Fibroblast of the conjunctiva (primary cell): ENCODE measurements around the gene PDE10A.

Source experiments
- DNase-seq: peaks from one replicate; pipeline ENCODE4 v3.0.0-alpha.2; 2010; ENCODE audit warnings: low read depth

Gene PDE10A

DNA sequence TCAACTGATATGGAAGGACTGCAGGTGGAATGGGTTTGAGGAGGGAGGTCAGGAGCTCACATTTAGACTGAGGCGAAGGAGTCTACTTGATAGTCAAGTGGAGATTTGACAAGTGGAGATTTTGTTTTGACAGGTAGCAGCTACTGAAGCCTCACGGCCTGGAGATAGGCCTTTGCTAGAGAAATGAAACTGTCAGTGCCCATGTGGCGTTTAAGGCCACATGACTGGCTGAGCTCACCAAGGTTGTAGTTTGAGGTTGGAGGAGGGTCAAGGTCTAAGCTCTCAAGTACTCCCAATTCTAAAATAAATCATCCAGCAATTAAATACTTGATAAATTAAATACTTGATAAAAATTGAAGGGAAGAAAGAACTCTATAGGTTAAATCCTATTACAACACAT is 273.5 kb downstream of the PDE10A start:
- no peak for DNase-seq

DNA sequence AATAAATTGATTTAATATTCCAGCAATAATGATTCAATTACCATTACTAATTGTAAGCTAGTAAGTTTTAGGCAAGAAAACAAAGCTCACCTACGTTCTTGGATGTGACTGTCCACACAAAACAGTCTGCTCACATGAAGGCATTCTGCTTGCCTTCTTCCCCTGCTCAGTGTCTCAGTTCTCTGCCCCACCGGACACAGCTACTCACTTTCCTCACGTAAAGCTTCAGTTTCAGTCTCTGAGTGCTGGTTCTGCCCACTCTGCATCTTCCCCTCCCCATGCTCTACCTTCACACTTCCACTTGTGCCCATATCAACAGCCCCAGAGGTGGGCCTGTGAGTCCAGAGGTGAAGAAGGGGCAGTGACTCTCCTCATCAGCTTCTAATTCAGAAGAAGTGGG is 279.7 kb downstream of the PDE10A start:
- no peak for DNase-seq

DNA sequence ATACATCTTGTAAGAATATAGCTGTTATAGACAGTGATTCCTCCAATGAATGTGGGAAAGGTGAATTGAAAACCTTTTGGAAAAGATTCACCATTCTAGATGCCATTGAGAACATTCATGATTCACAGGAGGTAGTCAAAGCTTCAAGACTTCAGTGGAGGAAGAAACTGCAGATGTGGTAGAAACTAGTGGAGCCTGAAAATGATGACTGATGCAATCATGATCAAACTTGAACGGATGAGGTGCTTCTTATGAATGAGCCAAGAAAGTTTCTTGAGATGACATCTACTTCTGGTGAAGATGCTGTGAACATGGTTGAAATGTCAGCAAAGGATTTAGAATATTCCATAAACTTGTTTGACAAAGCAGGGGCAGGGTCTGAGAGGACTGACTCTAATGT is 286.9 kb downstream of the PDE10A start:
- no peak for DNase-seq

DNA sequence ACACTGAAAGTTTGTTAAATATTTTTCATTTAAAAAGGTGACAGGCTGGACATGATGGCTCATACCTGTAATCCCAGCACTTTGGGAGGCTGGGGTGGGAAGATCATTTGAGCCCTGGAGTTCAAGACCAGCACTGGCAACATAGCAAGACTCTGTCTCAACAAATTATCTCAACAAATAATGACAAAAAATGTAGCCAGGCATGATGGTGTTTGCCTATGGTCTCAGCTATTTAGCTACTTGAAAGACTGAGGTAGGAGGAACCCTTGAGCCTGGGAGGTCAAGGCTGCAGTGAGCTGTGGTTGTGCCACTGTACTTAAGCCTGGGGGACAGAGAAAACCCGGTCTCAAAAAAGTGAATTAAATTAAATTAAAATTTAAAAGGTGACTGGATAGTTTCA is 297.7 kb downstream of the PDE10A start:
- no peak for DNase-seq

DNA sequence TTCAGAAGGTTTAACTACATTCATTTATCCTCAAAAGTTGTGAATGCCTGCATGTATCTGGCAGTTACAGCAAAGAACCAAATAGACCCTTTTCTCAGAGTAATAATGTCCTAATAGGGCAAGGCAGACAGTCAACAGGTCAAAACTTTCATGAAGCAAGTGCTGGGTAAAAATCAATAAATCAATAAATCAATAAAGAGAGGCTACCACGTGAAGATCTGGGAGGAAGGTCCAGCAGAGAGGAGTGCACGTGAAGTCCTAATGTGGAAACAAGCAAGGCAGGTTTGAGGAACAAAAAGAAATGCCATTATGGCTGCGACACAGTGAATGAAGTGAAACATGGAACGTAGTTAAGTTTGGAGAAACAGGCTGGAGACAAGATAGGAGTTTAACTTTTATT is 317.3 kb downstream of the PDE10A start:
- DNase-seq, result no peak

DNA sequence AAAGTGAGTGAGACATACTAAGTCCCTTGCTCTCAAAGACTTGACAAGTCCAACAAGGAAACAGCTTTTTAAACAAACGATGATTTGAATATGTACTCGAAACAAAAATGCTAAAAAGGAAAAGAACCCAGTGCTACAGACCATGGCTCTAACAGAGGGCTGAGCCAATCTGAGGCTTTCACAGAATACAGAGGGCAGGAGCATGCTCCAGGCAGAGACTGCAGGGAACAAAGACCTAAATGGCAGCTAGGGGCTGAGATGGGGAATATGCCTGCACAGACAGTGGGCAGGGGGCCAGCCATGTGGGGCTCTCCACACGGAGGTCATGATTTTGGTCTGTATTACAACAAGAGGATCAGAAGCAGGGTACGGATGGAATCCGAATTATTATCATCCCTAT is 322.5 kb downstream of the PDE10A start:
- DNase-seq, result no peak

DNA sequence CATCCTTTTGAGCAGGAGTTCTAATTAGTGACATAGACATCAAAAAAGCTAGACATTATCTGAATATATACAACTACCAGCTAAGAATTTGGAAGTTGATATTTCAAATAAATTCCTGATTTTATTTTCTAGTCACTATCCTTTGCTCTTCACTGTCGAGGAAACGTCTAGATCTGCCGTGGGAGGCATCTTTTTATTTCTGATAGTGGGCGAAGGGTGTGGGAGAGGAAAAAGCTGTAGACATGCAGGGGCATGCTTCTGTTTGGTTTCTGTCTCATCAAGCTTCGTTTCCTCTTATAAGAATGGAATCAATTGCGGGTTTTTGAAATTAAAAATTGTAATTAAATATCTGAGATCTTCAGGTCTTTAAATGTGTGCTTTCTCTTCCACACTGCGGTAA is 337.4 kb downstream of the PDE10A start:
- DNase-seq, result no peak

DNA sequence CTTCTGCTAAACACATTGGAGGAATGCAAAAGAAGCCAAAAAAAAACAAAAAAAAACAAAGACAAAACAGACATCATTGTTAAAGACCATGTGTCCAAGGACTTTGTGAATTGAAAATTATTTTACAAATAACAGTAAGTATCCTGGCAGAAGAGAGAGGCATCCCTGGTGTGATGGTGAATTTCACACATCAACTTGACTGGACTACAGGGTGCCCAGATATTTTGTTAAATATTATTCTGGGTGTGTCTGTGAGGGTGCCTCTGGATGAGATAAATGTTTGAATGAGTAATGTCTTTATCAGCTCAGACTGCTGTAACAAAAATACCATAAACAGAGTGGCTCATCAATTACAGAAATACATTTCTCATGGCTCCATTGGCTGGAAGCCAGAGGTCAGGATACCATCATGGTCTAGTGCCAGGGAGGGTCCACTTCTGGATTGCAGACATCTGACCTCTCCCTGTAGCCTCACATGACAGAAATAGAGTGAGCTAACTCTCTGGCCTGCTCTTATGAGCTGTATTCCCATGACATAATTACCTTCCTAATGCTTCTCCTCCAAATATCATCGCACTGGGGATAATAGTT is 341.4 kb downstream of the PDE10A start:
- no peak for DNase-seq

DNA sequence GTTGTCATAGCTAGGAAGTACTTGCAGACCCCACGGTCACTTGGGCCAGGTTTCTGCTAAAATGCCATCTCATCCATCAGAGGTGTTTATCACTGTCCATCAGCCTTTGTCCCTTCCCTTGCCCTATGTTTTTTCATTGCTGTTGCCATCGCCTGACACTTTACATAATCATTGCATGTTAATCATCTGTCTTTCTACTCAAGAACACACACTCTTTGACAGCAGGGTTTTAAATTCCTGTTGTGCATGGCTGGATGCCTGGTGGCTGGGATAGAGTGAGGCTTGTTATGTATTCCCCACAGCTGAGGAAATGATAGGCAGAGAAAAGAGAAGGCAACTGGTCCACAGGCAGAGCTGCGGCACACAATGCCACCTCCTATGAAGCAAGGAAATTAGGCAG is 341.9 kb downstream of the PDE10A start:
- no peak for DNase-seq

DNA sequence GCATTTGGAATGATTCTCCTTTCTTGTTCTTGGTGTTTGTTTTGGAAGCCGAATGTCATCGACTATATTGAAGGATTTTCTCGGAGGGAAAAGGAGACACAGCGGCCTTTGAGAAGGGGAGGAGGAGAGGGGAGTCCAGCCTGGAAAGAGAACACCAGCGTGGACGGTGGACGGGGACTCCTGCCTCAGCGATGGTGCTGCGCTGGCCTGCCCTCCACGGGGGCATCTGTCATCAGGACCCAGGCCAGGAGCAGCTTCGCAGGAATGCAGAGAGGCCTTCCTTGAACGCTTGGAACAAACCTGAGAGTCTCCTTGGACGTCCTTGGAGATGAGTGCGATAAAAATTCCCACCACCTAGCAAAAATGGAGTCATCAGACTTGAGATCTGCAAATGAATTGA is 345.3 kb downstream of the PDE10A start:
- no peak for DNase-seq

DNA sequence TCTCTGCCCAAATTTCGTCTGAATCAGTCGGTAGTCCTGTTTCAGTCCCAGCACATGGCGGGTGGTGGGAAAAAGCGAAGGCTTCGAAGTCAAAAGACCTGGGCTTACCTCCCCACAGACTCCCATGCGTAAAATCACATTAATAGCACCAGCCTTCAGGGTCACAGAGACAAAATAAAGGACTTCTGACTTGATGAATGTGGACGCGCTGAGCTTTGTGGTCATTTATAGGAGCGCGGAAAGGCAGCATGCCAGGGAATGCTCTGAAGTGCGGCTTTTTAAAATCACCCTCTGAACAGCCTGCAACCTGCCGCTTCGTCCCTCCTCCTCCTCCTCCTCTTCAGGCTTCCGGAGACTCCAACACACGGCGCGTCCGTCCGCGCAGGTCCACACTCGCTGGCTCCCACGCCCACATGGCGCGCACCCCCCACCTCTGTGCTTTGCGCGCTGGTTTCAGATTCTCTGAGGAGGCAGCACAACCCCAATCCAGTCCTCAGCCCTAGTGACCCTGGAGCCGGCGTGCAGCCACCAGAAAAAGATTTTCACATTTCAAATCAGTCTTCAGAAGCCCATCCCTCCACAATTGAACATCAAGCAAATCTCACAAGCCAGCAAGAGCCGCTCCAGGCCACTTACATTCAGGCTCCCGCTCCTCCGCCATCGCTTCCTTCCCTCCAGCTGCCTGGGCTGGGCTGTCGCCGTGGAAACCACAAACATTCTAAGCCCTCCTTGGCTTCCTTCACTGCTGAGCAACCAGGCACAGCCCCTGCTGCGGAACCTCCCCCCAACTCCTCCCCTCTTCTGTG is 353.9 kb downstream of the PDE10A start, which contains the start of gene C6orf118:
TSS of gene C6orf118 (minus strand) at position 680 of the 806 bp plus-strand sequence. CDS start at position 661, 19 bp downstream.
- DNase-seq, result no peak

DNA sequence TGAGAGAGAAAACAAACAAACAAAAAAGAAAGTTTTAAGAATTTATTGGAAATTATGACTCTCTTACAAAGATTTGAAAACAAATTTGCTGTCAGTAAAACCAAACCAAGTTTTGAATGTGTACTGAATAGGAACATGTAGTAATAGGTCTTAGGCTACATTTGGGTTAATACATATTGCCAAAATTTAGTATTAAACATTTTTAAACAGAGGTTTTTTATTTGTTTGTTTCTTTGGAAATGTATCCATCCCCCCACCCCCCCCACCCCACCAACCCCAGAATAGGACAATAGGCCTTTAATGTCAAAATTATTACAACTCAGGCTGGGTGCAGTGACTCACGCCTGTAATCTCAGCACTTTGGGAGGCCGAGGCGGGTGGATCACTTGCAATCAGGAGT is 356.1 kb downstream of the PDE10A start:
- no peak for DNase-seq

DNA sequence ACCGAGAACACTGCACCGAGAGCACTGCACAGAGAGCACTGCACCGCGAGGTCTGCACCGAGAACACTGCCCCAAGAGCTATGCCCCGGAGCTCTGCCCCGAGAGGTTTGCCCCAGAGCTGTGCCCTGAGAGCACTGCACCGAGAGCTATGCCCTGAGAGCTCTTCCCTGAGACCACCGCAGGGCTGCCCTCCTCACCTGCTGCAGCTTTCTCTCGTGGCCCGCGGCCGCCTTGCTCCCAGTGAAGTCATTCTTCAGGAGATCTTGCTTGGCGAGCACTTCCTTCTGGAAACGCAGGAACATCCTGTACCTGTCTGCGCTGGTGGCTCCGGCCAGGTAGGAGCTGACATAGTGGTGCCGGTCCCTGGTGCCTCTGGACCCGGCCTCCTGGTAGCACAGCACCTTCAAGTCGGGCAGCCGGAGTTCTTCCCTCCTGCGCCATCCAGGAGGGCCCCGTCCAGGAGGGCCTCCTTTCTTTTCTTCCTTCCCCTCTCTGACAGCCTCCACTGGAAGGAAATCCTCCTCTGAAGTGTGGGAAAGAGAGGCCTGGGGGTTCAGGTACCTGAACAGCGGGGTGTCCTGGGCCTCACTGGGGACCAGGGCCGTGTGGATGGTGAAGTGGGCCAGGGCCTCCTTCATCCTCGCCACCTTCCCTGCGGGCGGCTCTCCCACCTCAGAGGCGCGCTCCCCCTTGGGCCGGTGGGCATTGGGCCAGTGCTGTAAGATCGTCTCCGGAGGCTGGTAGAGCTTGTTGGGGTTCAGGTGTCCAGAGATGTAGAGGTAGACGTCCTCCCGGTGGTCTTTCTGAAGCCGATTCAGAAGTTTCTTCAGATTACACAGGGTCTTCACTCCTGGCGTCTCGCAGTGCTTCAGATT is 361.4 kb downstream of the PDE10A start:
- no peak for DNase-seq

DNA sequence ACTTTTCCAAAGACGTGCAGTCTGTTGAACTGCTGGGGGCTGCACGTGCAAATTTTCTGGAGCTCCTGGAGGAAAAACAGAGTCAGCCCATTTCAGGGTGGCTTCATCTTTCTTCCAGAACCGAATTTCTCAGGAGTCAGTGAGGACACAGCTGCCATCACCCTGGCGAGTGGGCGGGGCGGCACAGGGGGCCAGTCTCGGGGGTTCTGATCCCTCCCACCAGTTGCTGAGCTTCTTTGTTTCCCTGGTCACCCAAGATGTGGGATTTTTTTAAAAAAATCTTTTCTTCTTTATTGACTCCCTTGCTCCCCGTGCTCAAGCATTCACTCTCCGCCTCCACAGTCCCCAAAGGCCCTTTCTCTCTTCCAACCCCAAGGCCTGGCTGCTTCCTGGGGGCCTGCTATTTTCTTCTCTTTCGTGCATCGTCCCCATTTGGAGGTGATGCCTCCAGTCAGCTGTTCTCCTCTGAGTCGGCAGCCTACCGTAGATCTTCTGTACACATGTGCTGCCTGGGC is 362.6 kb downstream of the PDE10A start:
- DNase-seq, result no peak

DNA sequence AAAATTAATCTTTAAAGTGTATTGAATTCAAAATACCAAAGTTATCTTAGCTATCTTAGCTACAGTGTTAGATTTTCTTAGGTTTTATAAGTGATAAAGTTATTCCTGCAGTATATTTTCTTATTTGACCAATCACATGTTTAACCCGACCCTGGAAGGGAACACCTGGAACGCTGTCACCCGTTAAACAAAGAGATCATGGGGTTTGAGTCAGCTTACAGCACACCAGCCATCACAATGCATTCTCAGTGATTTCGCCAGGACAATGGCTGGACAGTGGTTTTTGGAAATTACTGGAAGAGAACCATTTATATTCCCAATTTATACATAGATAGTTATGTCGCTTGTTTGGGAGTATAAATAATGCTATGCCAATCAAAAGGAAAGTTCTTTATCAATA is 364.2 kb downstream of the PDE10A start:
- DNase-seq, result no peak

DNA sequence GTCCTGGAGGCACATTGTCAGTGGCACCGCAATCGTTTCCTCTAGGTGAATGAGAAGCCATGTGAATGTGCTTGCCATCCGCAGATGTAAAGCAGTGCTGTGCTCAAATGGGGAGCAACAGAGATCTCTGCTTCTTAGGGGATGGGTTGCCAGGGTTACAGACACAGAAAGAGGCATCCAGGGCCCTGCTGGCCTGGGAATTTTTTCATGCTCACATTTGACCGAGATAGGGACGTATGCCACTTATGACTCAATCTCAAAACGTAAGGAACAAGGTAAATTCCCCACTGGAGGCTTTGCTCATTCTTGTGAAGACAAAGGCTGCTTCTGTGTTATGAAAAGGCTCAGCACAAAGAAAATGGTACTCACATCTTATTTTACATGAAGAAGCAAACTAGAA is 364.6 kb downstream of the PDE10A start:
- no peak for DNase-seq

DNA sequence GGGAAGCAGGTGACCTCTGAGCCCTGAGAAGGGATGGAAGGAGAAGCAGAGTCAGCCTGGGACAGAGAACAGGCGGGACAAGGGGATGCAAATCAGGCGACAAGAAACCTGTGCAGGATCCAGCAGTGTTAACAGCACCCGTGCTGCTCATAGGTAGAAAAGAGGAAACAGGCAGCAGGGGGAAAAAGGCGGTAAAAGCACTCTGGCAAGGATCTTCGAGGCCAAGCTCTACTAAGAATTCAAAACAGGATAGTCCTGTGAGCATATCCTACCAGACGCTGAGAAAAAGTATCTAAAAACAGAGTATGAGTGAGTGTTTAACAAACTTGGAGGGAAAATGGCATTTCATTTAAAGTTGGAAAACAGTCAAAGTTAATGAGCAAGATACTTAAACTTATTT is 370.4 kb downstream of the PDE10A start:
- DNase-seq, result no peak
